ENCODE results near the gene LCOR.
A peak's percentile ranks its signal among the peaks of the same experiment; 100 is the strongest.

LCOR gene

DNA sequence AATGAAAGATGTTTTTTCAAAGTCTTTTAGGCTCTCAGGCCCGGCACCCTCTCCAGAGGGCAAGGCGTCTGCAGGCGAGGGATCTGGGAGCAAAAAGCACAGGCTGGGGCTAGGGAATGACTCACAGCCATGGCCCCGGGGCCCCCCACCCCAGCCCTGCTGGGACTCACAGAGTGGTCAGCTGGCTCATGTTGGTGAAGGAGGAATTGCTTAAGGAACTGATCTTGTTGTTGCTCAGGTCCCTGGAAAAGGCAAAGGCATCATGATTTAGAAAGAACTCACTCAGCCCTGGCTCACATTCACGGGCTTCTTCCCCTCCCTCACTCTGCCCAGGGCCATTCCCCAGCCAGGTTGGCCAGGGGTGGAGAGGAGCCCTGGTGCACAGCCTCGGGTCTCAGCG is 202.2 kb downstream of the LCOR start:
- no peak for DNase-seq

DNA sequence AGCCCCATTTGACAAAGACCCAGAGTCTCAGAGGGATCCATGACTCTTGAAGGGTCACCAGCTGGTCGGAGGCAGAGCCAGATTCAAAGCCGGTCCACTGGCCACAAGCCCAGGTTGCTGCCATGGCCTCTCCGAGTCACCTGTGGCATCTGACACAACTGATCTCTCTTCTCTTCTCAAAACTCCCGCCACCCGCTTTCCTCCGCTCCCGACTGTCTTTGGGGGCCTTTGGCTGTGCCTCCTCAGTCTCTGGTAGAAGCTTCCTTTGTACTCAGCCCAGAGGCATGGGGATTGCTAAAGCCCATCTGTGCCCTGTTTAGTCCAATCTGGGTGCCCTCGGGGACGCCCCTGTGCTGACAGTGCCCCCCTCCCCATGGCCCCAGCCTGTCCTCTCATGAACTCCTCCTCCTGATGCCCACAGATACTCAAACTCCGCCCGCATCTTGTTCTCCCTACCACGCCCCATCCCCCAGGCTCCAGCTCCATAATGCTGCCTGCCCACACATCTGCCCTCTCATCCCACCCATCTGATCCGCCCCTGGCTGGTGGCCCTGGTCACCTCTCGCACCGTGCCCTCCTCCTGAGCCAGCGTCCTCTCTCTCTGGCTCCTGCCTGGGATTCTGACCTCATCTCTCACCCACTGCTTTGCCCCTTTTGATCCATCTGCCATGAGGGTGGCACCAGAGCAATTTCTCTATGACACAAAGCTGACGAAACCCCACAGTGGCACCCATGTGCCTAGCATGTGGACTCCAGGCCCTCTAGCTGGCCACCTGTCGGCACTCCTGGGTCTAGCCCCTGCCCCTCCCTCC is 203.1 kb downstream of the LCOR start:
- peak in 1 of 14 donors; percentile 16 for DNase-seq

DNA sequence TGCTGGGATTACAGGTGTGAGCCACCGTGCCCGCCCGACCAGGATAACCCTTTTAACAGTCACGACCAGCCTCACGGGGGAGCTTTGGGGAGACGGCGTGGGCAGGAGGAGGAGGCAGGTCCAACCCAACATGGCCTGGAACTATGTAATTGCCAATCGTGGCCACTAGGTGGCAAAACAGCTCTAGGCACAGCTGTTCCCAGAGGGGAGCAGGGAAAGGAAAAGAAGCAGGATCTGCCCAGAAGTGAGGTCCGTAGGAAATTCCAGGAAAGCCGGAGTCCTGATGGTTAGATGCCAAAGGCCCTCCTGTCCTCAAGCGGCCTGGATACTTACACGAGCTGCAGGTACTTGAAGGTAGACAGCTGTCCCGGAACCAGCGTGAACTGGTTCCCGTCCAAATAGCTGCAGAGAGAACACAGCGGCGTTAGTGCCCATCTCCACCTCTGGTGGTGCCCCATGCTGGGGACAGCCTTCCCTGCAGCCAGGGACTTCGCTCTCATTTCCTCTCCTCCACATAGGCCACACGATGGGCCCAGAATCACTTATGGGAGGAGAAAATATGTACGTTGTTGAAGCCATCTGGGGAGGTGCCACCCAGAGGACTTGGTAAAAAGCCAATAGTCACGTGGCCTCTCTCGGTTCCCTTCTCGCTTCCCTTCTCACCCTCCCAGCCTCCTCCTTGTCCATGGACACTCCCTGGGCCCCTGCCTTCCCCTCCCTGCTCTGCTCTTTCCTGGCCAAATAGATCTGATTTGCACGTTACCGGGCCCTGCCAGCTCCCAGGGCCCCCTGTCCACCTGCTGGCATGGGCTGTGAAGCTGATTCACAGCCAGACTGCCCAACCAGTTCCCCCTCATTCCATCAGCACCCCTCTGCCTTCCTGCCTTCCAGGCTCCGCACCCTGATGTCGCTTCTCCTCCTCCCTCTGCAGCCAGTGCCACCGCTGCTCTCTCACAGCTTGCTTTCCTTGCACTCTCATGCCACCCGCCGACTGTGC is 205.6 kb downstream of the LCOR start:
- DNase-seq: peak; percentile 24 to 76 (median 57)

DNA sequence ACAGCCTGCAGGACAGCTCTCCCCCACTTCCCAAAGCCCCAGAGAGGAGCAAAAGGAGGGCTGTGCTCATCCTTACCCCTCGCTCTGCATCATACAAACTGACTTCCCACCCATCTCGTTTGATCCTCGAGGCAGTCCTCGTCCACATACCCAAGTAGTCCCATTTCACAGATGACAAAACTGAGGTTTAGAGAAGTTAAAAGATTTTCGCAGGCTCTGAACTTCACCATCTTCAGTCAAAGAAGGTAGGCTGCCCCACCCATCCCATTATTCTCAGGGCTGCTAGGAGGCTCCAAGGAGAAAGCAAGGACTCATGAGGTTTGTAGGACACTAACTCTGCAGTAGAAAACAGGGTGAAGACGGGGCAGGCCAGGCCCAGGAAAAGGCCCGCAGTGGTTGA is 206.6 kb downstream of the LCOR start:
- DNase-seq: no peak

DNA sequence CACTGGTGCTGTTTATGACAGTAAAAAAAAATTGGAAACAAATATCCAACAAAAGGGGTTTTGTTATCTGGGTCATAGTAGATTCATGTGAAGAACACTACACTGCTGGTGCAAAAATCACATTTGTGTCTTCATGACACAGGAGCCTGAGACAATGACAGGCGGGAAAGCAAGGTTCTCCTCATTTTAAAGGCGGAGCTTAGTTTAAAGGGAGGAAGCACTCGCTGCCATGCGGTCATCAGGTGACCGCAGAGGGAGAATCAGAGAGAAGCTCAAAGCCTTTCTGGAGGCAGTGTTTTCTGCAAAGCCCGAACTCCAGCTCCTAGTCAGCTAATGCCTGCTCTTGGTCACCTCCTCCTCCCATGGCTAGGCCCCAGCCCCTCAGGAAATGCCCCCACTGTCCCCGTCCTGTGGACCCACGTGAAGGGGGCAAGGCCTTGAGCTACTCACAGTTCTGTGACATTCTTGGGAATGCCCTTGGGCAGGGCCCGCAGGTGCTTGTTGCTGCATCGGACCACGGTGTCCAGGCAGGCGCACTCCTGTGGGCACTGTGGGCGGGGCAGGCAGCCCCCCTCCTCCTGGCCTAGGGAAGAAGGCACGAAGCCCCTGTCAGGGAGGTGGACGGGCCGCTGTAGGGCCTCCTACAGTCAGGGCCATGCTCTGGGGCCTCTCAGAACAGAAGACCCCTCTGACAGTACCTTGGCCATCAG is 207.6 kb downstream of the LCOR start:
- no peak for DNase-seq

DNA sequence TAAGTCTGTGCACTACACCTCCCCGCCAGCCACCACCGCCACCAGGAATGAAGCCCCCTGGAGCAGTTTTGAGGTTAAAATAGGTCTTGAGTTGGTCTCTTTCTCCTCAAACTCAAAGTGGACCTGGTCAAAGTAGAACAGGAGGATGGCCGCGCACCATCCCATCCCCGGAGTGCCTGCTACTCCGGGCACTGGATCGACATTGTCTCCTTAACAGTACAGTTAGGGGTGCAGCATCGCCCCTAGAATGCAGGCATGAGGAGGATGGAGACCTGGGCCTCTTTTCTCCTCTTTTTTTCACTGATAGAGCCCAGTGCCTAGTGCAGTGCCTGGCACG is 208.1 kb downstream of the LCOR start:
- DNase-seq: no peak

DNA sequence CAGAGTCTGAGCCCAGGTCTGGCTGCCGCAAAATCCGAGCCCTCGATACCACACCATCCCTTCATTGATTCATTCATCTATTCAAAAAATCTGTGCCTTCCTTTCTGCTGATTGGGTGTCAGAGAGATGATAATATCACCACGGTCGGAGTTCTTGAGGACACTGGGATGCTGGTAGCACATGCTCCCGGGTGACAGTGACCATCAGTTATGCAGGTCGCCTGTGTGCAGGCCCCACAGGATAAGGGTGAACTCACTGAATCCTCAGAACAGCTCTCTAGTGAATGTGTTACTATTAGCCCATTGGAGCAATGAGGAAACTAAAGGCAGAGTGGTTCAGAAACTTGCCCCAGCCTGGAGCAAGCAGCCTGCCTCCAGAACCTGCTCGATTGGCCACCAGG is 208.6 kb downstream of the LCOR start:
- no peak for DNase-seq

DNA sequence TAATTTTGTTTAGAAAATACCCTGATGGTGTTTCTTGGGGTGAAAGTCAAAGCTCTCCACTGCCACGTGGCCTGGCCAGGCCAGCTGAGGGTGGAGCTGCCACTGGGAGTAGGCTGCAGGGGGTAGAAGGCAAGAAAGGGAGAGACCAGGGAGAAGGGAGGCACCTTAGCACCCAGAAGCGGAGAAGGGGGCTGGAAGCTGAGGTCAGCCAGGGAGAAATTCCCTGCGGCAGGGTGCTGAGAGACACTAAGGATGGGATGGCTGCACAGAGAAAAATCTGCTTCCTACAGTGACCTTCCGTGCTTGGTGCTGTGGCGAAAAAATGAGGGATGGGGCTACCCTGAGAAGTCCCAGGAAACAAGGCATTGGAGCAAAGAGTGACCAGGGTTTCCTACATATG is 210.0 kb downstream of the LCOR start:
- no peak for DNase-seq

DNA sequence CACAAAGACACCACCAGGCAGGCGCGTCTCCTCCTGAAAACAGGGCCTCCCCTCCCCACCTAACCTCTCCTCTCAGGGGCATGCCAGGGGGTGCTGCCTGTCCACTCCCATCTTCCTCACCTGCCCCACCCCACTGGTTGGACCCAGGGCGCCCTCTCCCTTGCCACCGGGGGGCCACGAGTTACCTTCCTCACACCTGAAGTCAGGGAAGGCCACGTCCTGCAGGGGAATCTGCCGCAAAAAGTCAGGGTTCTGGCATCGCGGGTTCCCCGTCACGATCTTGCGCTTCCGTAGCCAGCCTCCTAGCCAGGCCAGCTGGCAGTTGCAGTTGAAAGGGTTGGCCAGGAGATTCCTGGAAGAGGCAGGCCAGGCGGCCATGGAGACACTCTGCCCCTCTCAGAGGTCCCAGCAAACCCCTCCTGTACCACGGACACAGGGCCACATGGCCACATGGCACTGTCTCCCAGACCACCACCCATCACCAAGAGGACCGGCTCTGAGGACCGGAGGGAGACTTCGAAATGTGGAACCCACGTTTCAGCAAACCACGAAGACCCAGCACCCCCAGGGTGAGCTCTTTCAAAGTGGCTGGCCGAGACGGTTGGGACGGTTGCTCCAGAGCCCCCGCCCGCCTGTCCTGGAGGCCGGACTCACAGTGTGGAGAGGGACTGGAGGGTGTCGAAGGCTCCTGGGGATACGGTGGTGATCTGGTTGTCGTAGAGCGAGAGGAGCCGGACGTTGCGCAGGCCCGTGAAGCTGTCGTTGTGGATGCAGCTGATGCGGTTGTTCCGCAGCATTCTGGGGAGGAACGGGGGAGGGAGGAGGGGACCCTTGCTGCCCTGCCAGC is 210.8 kb downstream of the LCOR start:
- DNase-seq: no peak

DNA sequence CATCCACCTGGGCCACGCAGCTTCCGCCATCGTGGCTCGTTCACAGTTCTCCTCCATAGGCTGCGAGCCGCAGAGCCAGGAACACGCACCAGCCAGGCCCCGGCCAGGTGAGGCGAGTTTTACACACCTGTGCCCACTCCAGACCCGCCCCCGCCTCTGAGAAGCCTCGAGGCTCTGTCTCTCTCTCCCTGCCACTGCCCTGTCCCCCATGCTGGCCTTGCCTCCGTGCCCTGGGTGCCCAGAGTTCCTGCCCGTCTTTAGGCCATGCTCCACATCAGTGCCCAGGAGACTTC is 211.4 kb downstream of the LCOR start:
- no peak for DNase-seq

All from C1 segment of cervical spinal cord (tissue), 14 donors.